Activated CD8-positive, alpha-beta T cell treated with anti-CD3 and anti-CD28 coated beads for 36 hours (primary cell): Measurements from ENCODE around the gene RNF38. TPM values are rescaled to one million over a fixed set of nuclear protein-coding genes. Genes with fewer than 3 reads are reported as not detected.
"Not testable (repeated sequence)": the region's sequence is repeated elsewhere in the genome, so short reads cannot be mapped to it uniquely, and the experiment has no call there.

Source experiments
- ATAC-seq: fragments of 200-7000 bp; cut with Tn5 transposase; one replicate; pipeline ENCODE4 v1.10.0; 2021; ENCODE audit warnings: mild to moderate bottlenecking, moderate library complexity
- CTCF ChIA-PET: fragments of 350-600 bp; sonication (Branson Sonifier 250); formaldehyde crosslinking; loops from one replicate; lab custom pipeline; 2021; ENCODE audit warnings: antibody characterized with exemption; lab: Charles Lee
- POLR2A ChIA-PET: fragments of 350-600 bp; sonication (Branson Sonifier 250); formaldehyde crosslinking; loops from one replicate; lab custom pipeline; 2021; ENCODE audit warnings: antibody characterized with exemption; lab: Charles Lee
- DNase-seq: peaks from one replicate; pipeline ENCODE4 v3.0.0-alpha.2; 2020
- H3K27ac Mint-ChIP-seq: one replicate; pipeline ENCODE4 v1.8.0; 2021; ENCODE audit warnings: mild to moderate bottlenecking, mixed read lengths
- H3K27me3 Mint-ChIP-seq: one replicate; pipeline ENCODE4 v1.8.0; 2021; ENCODE audit warnings: mixed read lengths
- H3K36me3 Mint-ChIP-seq: one replicate; pipeline ENCODE4 v1.8.0; 2021; ENCODE audit warnings: low read depth, mixed read lengths
- H3K4me1 Mint-ChIP-seq: one replicate; pipeline ENCODE4 v1.8.0; 2021; ENCODE audit warnings: low read depth, mixed read lengths
- H3K4me3 Mint-ChIP-seq: one replicate; pipeline ENCODE4 v1.8.0; 2021; ENCODE audit warnings: mild to moderate bottlenecking, moderate library complexity, mixed read lengths
- H3K9me3 Mint-ChIP-seq: one replicate; pipeline ENCODE4 v1.8.0; 2021; ENCODE audit warnings: mixed read lengths
- intact Hi-C: fragments of 100-400 bp; cut with micrococcal nuclease; formaldehyde crosslinking; loops from one replicate; pipeline ENCODE4 v1.10.0; 2022
- total RNA-seq, 2 experiments: library from RNA; stranded (reverse); gene quantifications; one replicate each; pipeline ENCODE4 v1.2.3, GENCODE V29; 2021
- TF ChIP-seq, protein P1 (sequence below): fragments of 200-600 bp; IDR thresholded peaks from one replicate; pipeline ENCODE4 v1.8.0; 2022; ENCODE audit warnings: antibody characterized with exemption, mild to moderate bottlenecking

Gene RNF38
- total RNA-seq, 2 experiments from 2014 or later = 33.7 to 36.4 TPM

GRCh38 chr9:36396985-36397384, 3.1 kb downstream of the RNF38 start:
- DNase-seq (peak; percentile 17), ATAC-seq (no peak)
- Mint-ChIP-seq H3K4me1 (peaks cover 66% of the 10 kb centered on the region), H3K27me3 (no peaks in the 10 kb centered on the region), H3K27ac (no peak overlapping the region), H3K36me3 (peaks cover 21% of the 10 kb centered on the region), H3K9me3 (no peaks in the 10 kb centered on the region), H3K4me3 (no peak overlapping the region)
- intact Hi-C loops = no loop called here
- ChIA-PET POLR2A (no interaction called here), CTCF (interaction anchor here (0.7 to 2.2 kb wide), 6 partner anchors 9 to 159 kb away, joined by 3 to 10 read pairs (median 4); no protein-coding TSS in a partner anchor)
- TF ChIP-seq, protein P1, sequence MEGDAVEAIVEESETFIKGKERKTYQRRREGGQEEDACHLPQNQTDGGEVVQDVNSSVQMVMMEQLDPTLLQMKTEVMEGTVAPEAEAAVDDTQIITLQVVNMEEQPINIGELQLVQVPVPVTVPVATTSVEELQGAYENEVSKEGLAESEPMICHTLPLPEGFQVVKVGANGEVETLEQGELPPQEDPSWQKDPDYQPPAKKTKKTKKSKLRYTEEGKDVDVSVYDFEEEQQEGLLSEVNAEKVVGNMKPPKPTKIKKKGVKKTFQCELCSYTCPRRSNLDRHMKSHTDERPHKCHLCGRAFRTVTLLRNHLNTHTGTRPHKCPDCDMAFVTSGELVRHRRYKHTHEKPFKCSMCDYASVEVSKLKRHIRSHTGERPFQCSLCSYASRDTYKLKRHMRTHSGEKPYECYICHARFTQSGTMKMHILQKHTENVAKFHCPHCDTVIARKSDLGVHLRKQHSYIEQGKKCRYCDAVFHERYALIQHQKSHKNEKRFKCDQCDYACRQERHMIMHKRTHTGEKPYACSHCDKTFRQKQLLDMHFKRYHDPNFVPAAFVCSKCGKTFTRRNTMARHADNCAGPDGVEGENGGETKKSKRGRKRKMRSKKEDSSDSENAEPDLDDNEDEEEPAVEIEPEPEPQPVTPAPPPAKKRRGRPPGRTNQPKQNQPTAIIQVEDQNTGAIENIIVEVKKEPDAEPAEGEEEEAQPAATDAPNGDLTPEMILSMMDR = no peak

DNA sequence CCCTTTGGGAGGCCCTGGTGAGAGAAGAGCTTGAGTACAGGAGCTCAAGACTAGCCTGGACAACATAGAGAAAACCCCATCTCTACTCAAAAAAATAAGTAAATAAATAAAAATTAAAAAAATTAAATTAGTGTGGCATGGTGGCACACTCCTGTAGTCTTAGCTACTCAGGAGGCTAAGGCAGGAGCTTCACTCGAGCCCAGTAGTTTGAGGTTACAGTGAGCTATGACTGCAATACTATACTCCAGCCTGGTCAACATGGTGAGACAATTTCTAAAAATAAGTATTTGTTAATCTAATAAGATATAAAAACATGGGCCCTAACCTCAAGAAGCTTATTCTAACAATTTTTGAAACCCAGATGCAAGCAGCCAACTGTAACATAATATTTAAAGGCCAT, 7.6 kb downstream of the RNF38 start:
- TF ChIP-seq, protein P1 = no peak
- H3K27ac Mint-ChIP-seq = no peak overlapping the region
- intact Hi-C loops = no loop called here
- no peak for DNase-seq
- no peaks in the 10 kb centered on the region for H3K9me3 Mint-ChIP-seq
- H3K27me3 Mint-ChIP-seq = no peaks in the 10 kb centered on the region
- peaks cover 28% of the 10 kb centered on the region for H3K36me3 Mint-ChIP-seq
- ChIA-PET CTCF (interaction anchor here (0.8 to 2.3 kb wide), 6 partner anchors 8 to 164 kb away, joined by 3 to 15 read pairs (median 6); partner anchors contain the start of gene GNE), POLR2A (interaction anchor here (0.6 kb wide), 1 partner anchor 121 kb away, joined by 3 read pairs; no protein-coding TSS in a partner anchor)
- peaks cover 78% of the 10 kb centered on the region for H3K4me1 Mint-ChIP-seq
- no peak overlapping the region for H3K4me3 Mint-ChIP-seq
- no peak for ATAC-seq

GRCh38 chr9:36389590-36389989, 10.5 kb downstream of the RNF38 start:
- H3K4me3 Mint-ChIP-seq = no peak overlapping the region
- H3K27ac Mint-ChIP-seq = no peak overlapping the region
- ATAC-seq = no peak
- peaks cover 62% of the 10 kb centered on the region for H3K4me1 Mint-ChIP-seq
- ChIA-PET CTCF (interaction anchor here (1.1 to 1.2 kb wide), 2 partner anchors 10 to 18 kb away, joined by 3 read pairs; partner anchors contain the start of gene RNF38), POLR2A (no interaction called here)
- TF ChIP-seq, protein P1 = no peak
- peaks cover 37% of the 10 kb centered on the region for H3K36me3 Mint-ChIP-seq
- intact Hi-C loops = no loop called here
- H3K27me3 Mint-ChIP-seq = no peaks in the 10 kb centered on the region
- no peak for DNase-seq
- no peaks in the 10 kb centered on the region for H3K9me3 Mint-ChIP-seq

DNA sequence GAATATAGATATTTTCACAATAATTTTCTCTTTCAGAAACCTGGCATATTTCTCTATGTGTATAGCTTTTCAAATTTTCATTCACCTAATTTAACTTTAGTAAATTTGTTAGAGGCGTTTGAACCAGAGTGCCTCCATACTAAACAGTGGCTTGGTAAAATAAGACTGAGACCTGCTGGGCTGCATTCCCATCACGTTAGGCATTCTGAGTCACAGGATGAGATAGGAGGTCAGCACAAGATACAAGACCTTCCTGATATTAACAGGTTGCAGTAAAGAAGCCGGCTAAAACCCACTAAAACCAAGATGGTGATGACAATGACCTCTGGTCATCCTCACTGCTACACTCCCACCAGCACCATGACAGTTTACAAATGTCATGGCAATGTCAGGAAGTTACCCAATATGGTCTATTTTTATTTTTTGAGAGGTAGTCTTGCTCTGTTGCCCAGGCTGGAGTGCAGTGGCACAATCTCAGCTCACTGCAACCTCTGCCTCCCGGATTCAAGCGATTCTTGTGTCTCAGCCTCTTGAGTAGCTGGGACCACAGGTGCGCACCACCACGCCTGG, 13.6 kb downstream of the RNF38 start:
- Mint-ChIP-seq H3K4me1 (peaks cover 70% of the 10 kb centered on the region), H3K36me3 (peaks cover 34% of the 10 kb centered on the region)
- CTCF ChIA-PET = interaction anchor here (1.0 kb wide), 1 partner anchor 168 kb away, joined by 4 read pairs; no protein-coding TSS in a partner anchor
- H3K27me3 Mint-ChIP-seq, H3K27ac Mint-ChIP-seq, POLR2A ChIA-PET, intact Hi-C loops, DNase-seq, ATAC-seq, H3K9me3 Mint-ChIP-seq, H3K4me3 Mint-ChIP-seq: not testable (repeated sequence)

GRCh38 chr9:36382484-36382883, 17.6 kb downstream of the RNF38 start:
- Mint-ChIP-seq H3K4me1 (peaks cover 64% of the 10 kb centered on the region), H3K27ac (peak overlapping the region; percentile 75), H3K27me3 (no peaks in the 10 kb centered on the region), H3K36me3 (peaks cover 25% of the 10 kb centered on the region), H3K9me3 (no peaks in the 10 kb centered on the region), H3K4me3 (peak overlapping the region; percentile 67)
- CTCF ChIA-PET = no interaction called here
- no peak for DNase-seq
- ATAC-seq = no peak
- TF ChIP-seq, protein P1 = no peak
- POLR2A ChIA-PET = interaction anchor here (0.9 kb wide), 1 partner anchor 105 kb away, joined by 3 read pairs; no protein-coding TSS in a partner anchor
- intact Hi-C loops = no loop called here
